ENCODE measurements around the gene STARD7. TPM values are rescaled to one million over a fixed set of nuclear protein-coding genes. Genes with fewer than 3 reads are reported as not detected.

The STARD7 gene
- polyA plus RNA-seq, 1 donor, result 164 TPM

- DNase-seq, result no peak
Measured at GRCh38 chr2:96201338-96201737, 7.3 kb downstream of the STARD7 start.

- no peak for DNase-seq
Measured at GRCh38 chr2:96198921-96199320, 9.7 kb downstream of the STARD7 start.

DNA sequence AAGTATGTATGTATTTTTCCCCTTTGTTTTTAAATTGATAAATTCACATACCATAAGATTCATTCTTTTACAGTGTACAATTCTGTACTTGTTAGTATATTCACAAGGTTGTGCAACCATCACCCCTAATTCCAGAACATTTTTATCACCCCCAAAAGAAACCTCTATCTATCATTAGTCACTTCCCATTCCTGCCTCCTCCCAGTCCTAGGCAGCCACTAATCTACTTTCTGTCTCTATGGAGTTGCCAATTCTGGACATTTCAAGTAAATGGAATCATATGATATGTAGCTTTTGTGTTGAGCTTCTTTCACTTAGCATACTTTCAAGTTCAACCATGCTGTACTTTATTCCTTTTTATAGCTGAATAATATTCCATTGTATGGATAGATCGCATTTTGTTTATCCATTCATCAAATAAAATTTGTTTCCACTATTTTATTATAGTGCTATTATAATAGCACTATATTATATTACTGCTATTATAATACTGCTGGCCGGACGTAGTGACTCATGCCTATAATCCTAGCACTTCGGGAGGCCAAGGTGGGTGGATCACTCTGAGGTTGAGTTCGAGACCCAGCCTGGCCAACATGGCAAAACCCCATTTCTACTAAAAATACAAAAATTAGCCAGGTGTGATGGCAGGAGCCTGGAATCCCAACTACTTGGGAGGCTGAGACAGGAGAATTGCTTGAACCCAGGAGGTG is 10.9 kb downstream of the STARD7 start:
- no peak for DNase-seq

DNA sequence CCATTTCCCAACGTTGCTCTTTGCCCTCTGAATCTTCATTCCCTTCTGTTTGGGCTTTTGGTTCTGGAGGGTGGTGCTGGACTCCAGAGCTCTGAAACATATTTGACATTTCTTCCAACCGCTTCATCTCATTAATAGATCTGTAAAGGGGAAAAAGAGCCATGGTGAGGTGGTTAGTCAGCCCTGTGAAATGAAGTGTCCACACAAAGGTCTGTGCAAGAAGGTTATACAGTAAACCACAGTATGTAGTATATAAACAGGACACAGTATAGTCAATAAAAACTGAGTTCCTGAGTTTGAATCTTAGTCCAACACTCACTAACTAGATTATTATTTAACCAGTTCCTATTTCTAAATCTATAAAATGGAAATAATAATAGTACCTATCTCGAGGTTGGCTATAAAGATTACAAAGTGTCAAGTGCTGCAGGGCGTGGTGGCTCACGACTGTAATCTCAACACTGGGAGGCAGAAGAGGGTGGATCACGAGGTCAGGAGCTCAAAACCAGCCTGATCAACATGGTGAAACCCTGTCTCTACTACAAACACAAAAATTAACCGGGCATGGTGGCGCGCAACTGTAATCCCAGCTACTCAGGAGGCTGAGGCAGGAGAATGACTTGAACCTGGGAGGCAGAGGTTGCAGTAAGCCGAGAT is 13.1 kb downstream of the STARD7 start:
- no peak for DNase-seq

DNA sequence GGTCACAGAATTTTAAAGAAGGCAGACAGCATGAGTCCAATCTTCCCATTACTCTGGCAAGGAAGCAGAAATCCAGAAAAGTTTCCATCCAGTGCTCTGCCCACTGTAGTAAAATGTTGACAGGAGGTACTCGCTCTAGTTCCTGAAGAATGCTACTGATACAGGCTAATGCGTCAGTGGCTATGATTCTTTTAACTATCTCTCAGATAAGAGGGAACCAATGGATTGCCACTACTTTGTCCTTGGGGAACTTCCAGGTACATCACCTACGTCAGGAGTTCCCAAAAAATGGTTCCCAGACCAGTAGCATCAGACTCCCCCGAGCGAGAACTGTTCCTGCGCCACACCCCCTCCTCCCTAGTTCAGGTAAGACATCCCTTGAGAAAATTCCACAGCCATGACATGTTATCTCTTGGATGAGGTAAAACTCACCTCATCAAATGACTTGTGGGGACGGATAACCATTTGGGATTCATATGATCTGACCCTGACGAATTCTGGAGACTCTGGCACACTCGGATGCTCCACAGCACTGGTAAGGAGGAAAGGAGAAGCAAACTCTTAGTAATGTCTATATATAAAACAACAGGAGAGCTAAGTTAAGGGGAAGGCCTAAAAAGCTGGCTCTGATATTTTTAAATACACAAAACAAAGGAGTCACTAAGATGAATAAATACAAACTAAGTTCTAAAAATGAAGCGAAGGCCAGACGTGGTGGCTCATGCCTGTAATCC is 16.5 kb downstream of the STARD7 start:
- DNase-seq, result no peak

DNA sequence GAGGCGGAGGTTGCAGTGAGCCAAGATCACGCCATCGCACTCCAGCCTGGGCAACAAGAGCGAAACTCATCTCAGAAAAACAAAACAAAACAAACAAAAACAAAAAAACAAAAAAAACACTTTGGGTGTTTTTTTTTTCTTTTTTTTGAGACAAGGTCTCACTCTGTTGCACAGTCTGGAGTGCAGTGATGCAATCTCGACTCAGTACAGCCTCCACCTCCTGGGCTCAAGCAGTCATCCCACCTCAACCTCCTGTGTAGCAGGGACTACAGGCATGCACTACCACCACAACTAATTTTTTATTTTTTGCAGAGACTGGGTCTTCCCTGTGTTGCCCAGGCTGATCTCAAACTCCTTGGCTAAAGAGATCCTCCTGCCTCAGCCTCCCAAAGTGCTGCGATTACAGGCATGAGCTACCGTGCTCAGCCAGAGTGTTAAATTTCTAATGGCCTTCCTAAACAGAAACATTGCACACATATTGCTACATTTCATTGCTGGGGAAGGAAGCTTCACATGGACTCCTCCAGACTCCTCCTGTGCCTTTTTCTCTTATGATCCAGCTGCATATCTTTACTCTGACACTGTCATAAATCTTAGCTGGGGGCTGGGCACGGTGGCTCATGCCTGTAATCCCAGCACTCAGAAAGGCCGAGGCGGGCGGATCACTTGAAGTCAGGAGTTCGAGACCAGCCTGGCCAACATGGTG is 19.7 kb downstream of the STARD7 start:
- no peak for DNase-seq

DNA sequence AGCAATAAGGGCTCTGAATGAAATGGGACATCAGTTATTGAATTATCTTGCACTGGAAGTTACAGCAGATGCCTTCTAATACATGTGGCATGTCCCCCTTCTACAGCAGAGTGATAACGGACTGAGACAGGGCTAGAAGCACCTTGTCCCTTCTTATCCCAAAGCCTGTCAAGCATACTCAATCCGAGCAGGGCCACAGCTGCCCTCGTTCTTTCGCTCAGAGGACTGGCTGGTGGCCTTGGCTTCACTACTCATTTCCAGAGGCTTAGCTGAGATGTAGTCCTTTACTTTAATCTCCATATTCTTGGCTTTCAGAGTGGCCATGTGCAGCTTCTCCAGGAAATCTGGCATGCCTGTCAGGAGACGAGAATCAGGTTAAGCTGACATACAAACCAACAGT is 22.1 kb downstream of the STARD7 start:
- DNase-seq, result no peak

DNA sequence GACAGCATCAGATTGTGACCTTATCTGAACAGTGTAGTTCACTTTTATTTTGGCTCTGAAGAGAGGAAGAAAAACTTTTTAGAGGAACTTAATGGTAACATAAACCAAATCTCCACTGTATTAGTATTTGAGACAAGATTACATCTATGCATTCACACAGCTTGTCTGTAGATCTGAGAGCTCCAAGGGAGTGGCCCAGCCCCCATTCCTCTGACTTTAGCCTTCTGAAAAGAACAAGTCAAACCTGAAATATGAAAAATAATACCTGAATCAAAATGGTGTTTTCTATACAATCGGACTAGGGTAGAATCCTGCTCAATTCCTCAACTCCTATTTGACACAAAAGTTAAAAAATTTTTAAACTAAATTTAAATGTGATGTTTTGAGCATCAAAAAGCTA is 23.1 kb downstream of the STARD7 start:
- no peak for DNase-seq

- no peak for DNase-seq
Measured at GRCh38 chr2:96184989-96185388, 23.6 kb downstream of the STARD7 start.

DNA sequence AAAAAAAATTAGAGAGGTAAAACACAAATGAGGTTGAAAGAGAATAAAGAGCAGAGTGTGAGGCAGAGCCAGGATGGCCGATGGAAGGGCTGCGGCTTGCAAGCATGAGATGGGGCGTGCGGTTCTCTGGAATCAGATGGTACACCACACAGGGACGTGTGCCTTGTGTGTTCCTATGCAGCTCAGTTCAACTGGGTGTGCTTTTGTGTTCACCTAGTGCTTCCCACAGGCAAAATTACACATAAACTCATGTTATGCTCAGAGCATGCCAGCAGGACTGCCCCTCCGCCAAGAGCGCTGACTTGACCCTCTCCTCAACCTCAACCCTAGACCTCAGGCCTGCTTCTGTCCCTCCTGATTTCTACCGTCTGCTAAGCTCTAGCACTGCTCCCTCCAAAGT is 24.4 kb downstream of the STARD7 start:
- DNase-seq, result no peak

DNA sequence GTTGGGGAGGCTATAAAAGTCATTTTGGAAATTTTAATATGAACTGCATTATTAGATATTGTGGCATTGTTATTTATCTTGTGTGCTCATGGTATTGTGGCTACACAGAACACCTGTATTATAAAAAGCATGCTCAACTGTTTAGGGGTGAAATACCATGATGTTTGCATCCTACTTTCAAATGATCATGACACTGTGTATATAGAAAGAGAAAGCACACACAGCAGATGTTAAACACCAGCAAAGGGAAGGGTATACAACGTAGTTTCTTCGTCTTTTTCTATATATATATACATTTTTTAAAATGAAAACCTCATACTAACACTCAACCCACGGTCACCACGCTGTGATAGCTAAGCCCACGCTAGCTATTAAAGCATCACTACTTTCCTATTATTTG is 27.1 kb downstream of the STARD7 start:
- DNase-seq, result no peak

DNA sequence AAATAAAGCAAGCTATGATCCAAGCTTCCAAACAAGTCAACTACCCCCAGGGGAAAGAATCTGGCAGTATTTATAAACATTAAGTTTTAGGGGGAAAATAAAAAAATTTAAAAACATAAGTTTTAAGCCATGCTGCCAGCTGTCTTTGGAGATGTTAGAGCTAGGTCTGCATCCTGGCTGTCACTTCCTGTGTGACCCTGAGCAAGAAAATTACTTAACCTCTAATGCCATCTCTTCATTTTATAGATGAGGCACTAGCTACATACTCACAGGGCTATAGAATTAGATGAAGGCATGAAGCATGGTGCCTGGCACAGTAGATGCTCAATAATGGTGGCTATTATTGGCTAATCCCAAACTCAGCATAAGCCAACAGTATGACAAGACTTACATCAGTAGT is 28.1 kb downstream of the STARD7 start:
- DNase-seq, result no peak

GRCh38 chr2:96180002-96180401 is 28.6 kb downstream of the STARD7 start:
- no peak for DNase-seq

- DNase-seq, result no peak
Measured at GRCh38 chr2:96176661-96177060, 32.0 kb downstream of the STARD7 start.

DNA sequence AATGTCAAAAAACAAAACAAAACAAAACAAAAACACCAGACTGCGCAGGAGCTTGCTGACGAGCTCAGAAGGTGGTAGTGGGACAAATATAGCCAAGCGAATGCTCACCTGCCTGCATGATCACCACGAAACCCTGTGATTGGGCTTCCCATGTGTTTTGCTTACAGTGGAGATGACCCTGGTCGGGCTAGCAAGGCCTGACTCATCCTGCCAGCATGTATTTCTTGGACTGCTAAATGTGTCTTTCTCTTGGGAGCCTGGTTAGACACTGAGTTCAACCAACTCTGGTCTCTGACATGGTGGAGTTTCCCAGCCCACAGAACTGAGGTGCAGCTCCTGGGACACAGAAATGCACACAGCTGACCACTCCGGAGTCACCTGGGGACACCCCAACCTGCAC is 32.7 kb downstream of the STARD7 start:
- DNase-seq, result no peak

DNA sequence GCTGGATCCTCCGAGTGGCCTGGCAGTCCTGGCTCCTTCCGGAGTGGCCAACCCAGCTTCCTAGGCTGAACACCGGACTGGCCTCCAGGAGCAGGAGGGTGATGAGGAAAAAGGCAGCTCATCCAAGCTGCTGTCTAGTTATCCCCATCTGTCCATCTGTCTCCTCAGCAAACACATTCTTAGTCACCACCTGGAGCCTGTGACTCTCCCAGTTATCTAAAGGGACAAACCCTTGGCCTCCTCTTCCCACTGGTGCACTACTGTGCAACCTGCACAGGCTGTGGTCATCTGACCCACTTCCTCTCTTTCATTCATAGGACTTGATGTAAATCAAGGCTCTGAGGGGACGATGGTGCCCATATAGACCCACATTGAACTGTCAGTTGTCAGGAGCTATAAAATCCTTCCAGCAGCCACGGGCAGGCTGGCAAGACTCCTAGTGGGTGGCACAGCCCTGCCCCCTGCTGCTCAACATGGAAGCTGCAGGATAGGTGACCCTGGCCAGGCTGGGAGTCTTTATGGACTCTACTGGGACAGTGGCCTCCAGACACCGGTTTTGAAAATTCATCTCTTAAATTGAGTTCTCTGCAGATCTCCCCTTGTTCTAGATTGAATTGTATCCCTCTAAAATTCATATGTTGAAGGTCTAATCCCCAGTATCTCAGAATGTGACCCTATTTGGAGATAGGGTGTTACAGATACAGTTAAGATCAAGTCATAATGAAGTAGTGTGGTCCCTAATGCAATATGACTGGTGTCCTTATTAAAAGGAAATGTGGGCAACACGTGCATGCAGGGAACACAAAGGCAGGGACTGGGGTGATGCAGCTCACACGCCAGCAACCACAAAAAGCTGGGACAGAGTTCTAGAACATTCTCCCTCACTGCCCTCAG is 34.1 kb downstream of the STARD7 start:
- peak; percentile 62 for DNase-seq

- no peak for DNase-seq
Measured at GRCh38 chr2:96171831-96172230, 36.8 kb downstream of the STARD7 start.

- DNase-seq, result no peak
Measured at GRCh38 chr2:96170626-96171025, 38.0 kb downstream of the STARD7 start.

DNA sequence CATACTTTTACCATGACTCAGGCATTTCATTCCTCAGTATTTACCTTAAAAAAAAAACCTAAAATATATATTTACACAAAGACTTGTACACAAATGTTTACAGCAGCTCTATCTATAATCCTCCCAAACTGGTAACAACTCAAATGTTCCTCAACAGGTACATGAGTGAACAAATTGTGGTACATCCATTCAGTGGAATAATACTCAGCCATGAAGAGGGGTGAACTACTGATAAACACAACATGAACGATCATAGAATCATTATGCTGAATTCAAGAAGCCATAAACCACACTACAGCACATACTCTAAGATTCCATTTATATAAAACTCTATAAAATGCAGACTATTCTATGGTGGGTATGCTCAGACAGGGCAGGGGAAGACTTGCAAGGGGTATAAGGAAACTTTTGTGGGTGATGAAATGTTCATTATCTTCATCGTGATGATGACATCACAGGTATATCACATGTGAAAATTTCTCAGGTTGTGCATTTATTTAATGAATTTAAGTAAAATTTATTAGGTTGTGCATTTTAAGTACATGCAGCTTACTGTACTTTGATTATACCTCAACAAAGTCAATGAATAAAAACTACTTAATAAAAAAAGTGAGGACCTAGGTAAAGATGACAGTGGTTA is 38.6 kb downstream of the STARD7 start:
- DNase-seq, result no peak

DNA sequence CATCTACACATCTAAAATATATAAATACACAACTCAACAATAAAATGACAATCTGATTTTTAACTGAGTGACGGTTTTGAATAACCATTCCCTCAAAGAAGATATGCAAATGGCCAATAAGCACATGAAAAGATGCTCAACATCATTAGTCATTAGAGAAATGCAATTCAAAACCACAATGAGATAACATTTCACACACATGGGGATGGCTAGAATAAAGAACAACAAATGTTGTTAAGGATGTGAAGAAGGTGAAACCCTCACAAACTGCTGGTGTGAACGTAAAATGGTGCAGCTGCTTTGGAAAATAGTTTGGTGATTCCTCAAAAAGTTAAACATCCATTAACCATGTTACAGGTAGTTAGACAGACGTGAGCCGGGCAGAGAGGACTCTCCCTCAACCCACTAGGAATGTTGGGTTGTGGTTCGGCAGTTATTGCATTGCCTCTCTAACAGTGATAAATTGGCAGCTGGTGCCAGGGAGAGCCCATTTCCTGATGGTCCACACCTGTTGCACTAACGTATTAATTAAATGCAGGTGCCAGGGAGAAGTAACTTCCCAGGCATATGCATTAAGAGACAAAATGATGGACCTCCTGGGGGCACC is 41.1 kb downstream of the STARD7 start:
- DNase-seq, result no peak
